Adrenal gland (tissue), 12 donors: ENCODE results near the gene ATXN10. TPM values are rescaled to one million over a fixed set of nuclear protein-coding genes. Genes with fewer than 3 reads are reported as not detected.

ENCODE experiments used
- DNase-seq, 7 donors: peaks; one replicate each; pipeline ENCODE4 v3.0.0-alpha.2; 2019 to 2020
- H3K27ac ChIP-seq, 5 donors: fragments of 200-600 bp; sonication (generic) in 4 of 5; 1 replicate in 3 of 5; 2 replicates in 2 of 5; pipeline versions ENCODE4 v1.5.1 to v1.8.0; 2016 to 2020; ENCODE audit warnings: mild to moderate bottlenecking in 1 of 5
- H3K27me3 ChIP-seq: fragments of 200-600 bp; 2 replicates; pipeline ENCODE4 v1.8.0; 2021
- H3K36me3 ChIP-seq, 2 donors: fragments of 200-600 bp; replicated peaks in 1 of 2; 1 replicate in 1 of 2; 2 replicates in 1 of 2; pipeline versions ENCODE4 v1.5.1 to v1.8.0; 2018 to 2022
- H3K4me1 ChIP-seq, 2 donors: fragments of 200-600 bp; replicated peaks in 1 of 2; 1 replicate in 1 of 2; 2 replicates in 1 of 2; pipeline versions ENCODE4 v1.5.1 to v1.8.0; 2018 to 2021
- H3K4me3 ChIP-seq, 4 donors: fragments of 200-600 bp; sonication (generic) in 3 of 4; one replicate each; pipeline ENCODE4 v1.5.1; 2016 to 2018
- H3K9me3 ChIP-seq, 3 donors: fragments of 200-600 bp; sonication (generic) in 1 of 3; replicated peaks in 1 of 3; 1 replicate in 2 of 3; 2 replicates in 1 of 3; pipeline versions ENCODE4 v1.5.1 to v1.8.0; 2016 to 2021
- CTCF ChIP-seq, 6 experiments: fragments of 450-650 bp in 4 of 6; fragments of 200-600 bp in 2 of 6; sonication (generic) in 1 of 6; IDR thresholded peaks; 1 replicate in 5 of 6; 2 replicates in 1 of 6; pipeline versions ENCODE4 v1.5.1 to v1.8.0; 2016 to 2021; ENCODE audit warnings: antibody characterized with exemption in 6 of 6, mild to moderate bottlenecking in 2 of 6, moderate library complexity in 1 of 6
- POLR2A ChIP-seq, 2 donors: fragments of 450-650 bp; IDR thresholded peaks; one replicate each; pipeline ENCODE4 v1.6.1; 2017; ENCODE audit warnings: antibody characterized with exemption in 2 of 2, mild to moderate bottlenecking in 2 of 2, moderate library complexity in 1 of 2
- WGBS, 4 donors: extraction: QIAGEN DNeasy Blood & Tissue Kit in 2 of 4; methylation state at CpG; one replicate each; pipeline versions ENCODE4 v1.1.5 to v1.1.7; 2013 to 2017; 5-methylcytosine and 5-hydroxymethylcytosine counted together
- intact Hi-C, 2 donors: fragments of 100-400 bp; cut with DNase I; formaldehyde crosslinking; loops; one replicate each; pipeline versions ENCODE4 v1.14.1 to v1.15.0; 2022 to 2023
- polyA plus RNA-seq, 3 donors: library from polyadenylated mRNA; stranded (reverse); fragments of 200-250 nt in 2 of 3; fragments of 350-450 nt in 1 of 3; fragmentation: Illumina TruSeq in 1 of 3; extraction: RNeasy Lipid Tissue Mini Kit (QIAGEN cat#74804) in 1 of 3; gene quantifications; one replicate each; pipeline ENCODE4 v1.2.3, GENCODE V29; 2013 to 2014
- total RNA-seq, 9 donors: library from RNA; depleted of rRNA in 4 of 9; stranded (reverse); fragments of >200 nt in 4 of 9; fragments of 120-200 nt in 1 of 9; fragmentation: NEBNext Ultra II Directional in 1 of 9; extraction: Animal tissue kit (Norgen Biotek cat#: 25700) in 1 of 9; gene quantifications; one replicate each; pipeline versions ENCODE4 v1.1.0 to v1.2.4, GENCODE V29; 2013 to 2023
- donor health status: healthy with polysubstance abuse.
- donor health status: Bipolar disorder and iron deficiency.
- donor health status: DM: yes; HTN: yes; CAD: no.
- donor health status: DM: no; HTN: no; CAD: no.
- donor health status: DM: no; HTN: no; CAD: no.
- donor health status: DM: yes; HTN: yes; CAD: no.

Gene ATXN10
- total and polyA plus RNA-seq, 12 donors, result 21.2 to 306 (median 165) TPM

GRCh38 chr22:45781459-45781858 is 109.8 kb downstream of the ATXN10 start:
- no peaks in the 10 kb centered on the region for H3K27me3 ChIP-seq
- H3K27ac ChIP-seq, result no peak overlapping the region
- no peaks in the 10 kb centered on the region for H3K9me3 ChIP-seq
- no peak for DNase-seq
- H3K4me1 ChIP-seq, result peaks cover 19 to 36% of the 10 kb centered on the region in 2 donors
- no peak for TF ChIP-seq POLR2A (IDR thresholded peaks at IDR 0.05)
- no peak for TF ChIP-seq CTCF (IDR thresholded peaks at IDR 0.05)
- intact Hi-C loops, result no loop called here
- 93 to 100% (median 98%) methylated on average over 3 of the region's 3 CpGs for WGBS, 4 donors
- H3K4me3 ChIP-seq, result no peak overlapping the region
- H3K36me3 ChIP-seq, result no peaks in the 10 kb centered on the region

- Histone ChIP-seq H3K27ac (no peak overlapping the region), H3K27me3 (no peaks in the 10 kb centered on the region), H3K4me3 (no peak overlapping the region), H3K9me3 (no peaks in the 10 kb centered on the region), H3K36me3 (no peaks in the 10 kb centered on the region), H3K4me1 (peaks cover 19 to 36% of the 10 kb centered on the region in 2 donors)
- DNase-seq, result no peak
- intact Hi-C loops, result no loop called here
- TF ChIP-seq POLR2A (IDR thresholded peaks at IDR 0.05) (no peak), CTCF (IDR thresholded peaks at IDR 0.05) (no peak)
- WGBS, 4 donors, result 80 to 86% (median 82%) methylated on average over 6 of the region's 6 CpGs
These were observed 110.3 kb downstream of the ATXN10 start for GRCh38 chr22:45781966-45782365.

GRCh38 chr22:45783021-45783420 is 111.4 kb downstream of the ATXN10 start:
- Histone ChIP-seq H3K36me3 (no peaks in the 10 kb centered on the region), H3K9me3 (no peaks in the 10 kb centered on the region), H3K4me1 (peaks cover 21 to 42% of the 10 kb centered on the region in 2 donors), H3K27ac (peak overlapping the region; percentile 17 to 81 (median 65)), H3K4me3 (no peak overlapping the region), H3K27me3 (no peaks in the 10 kb centered on the region)
- DNase-seq, result no peak
- intact Hi-C loops, result no loop called here
- 30 to 48% (median 36%) methylated on average over 3 of the region's 3 CpGs for WGBS, 4 donors
- TF ChIP-seq POLR2A (IDR thresholded peaks at IDR 0.05) (no peak), CTCF (IDR thresholded peaks at IDR 0.05) (no peak)

GRCh38 chr22:45783690-45784089 is 112.1 kb downstream of the ATXN10 start:
- intact Hi-C loops, result no loop called here
- Histone ChIP-seq H3K4me1 (peaks cover 22 to 42% of the 10 kb centered on the region in 2 donors), H3K4me3 (no peak overlapping the region), H3K27me3 (no peaks in the 10 kb centered on the region), H3K9me3 (no peaks in the 10 kb centered on the region), H3K36me3 (no peaks in the 10 kb centered on the region), H3K27ac (peak overlapping the region; percentile 58 to 81 (median 65))
- WGBS, 4 donors, result 40 to 63% (median 50%) methylated on average over 6 of the region's 6 CpGs
- TF ChIP-seq CTCF (IDR thresholded peaks at IDR 0.05) (no peak), POLR2A (IDR thresholded peaks at IDR 0.05) (no peak)
- peak; percentile 58 to 82 (median 68) for DNase-seq
